Hepatocyte (in vitro differentiated cells): ENCODE data around the gene EEF1A2.

ENCODE experiments used
- CTCF ChIP-seq: fragments of 200-600 bp; sonication (generic); IDR thresholded peaks from 2 replicates; pipeline ENCODE4 v1.5.1; 2016; ENCODE audit warnings: antibody characterized with exemption, mild to moderate bottlenecking; ENCODE audit not compliant: poor library complexity
- EZH2 ChIP-seq: fragments of 200-600 bp; sonication (generic); IDR thresholded peaks from 2 replicates; pipeline ENCODE4 v1.6.1; 2016; ENCODE audit warnings: antibody characterized with exemption, mild to moderate bottlenecking, borderline replicate concordance
- EZH2phosphoT487 ChIP-seq: fragments of 200-600 bp; sonication (generic); IDR thresholded peaks from one replicate; pipeline ENCODE4 v1.6.1; 2018; ENCODE audit warnings: antibody characterized with exemption, mild to moderate bottlenecking, low read depth, moderate library complexity; ENCODE audit not compliant: unreplicated experiment, severe bottlenecking

- no peak for TF ChIP-seq CTCF
- TF ChIP-seq EZH2 = no peak
- TF ChIP-seq EZH2phosphoT487 = no peak
Observed at GRCh38 chr20:63440366-63440955, 58.4 kb downstream of the EEF1A2 start.
